GM11168 (cell line): ENCODE measurements around the gene GAGE10.
"Not testable (repeated sequence)": the region's sequence is repeated elsewhere in the genome, so short reads cannot be mapped to it uniquely, and the experiment has no call there.

Experiments
- in situ Hi-C: fragments of 300-500 bp; cut with MboI; formaldehyde crosslinking; loops from one replicate; pipeline ENCODE4 v1.12.0; 2022; ENCODE audit warnings: low sequenced_read_pairs; ENCODE audit not compliant: unreplicated experiment

Gene GAGE10

GRCh38 chrX:49312176-49312575 lies 8.7 kb downstream of the GAGE10 start:
- in situ Hi-C loops = no loop called here

GRCh38 chrX:49316085-49316484 lies 12.6 kb downstream of the GAGE10 start:
- in situ Hi-C loops = no loop called here

- in situ Hi-C loops = not testable (repeated sequence)
Observed at GRCh38 chrX:49321737-49322136, 18.3 kb downstream of the GAGE10 start, which contains the start of gene GAGE12J. Gene GAGE12J (plus strand): TSS chrX:49322037. CDS start chrX:49323194, 1,157 bp downstream.

GRCh38 chrX:49322266-49322665 lies 18.8 kb downstream of the GAGE10 start:
- in situ Hi-C loops = not testable (repeated sequence)

- in situ Hi-C loops = not testable (repeated sequence)
Observed at GRCh38 chrX:49323735-49324134, 20.3 kb downstream of the GAGE10 start.

GRCh38 chrX:49330421-49330820 lies 27.0 kb downstream of the GAGE10 start:
- in situ Hi-C loops = loop anchor here (25.0 kb wide), 1 partner anchor 332 kb away; no protein-coding TSS in a partner anchor

GRCh38 chrX:49331282-49331681 lies 27.8 kb downstream of the GAGE10 start, which contains the start of gene GAGE13:
Gene GAGE13 (plus strand): TSS chrX:49331582. CDS start chrX:49332738, 1,156 bp downstream.
- in situ Hi-C loops = loop anchor here (25.0 kb wide), 1 partner anchor 331 kb away; no protein-coding TSS in a partner anchor

GRCh38 chrX:49331841-49332240 lies 28.4 kb downstream of the GAGE10 start:
- in situ Hi-C loops = loop anchor here (25.0 kb wide), 1 partner anchor 330 kb away; no protein-coding TSS in a partner anchor

- in situ Hi-C loops = loop anchor here (25.0 kb wide), 1 partner anchor 321 kb away; no protein-coding TSS in a partner anchor
Observed at GRCh38 chrX:49341449-49341848, 38.0 kb downstream of the GAGE10 start.

- in situ Hi-C loops = loop anchor here (25.0 kb wide), 1 partner anchor 318 kb away; no protein-coding TSS in a partner anchor
Observed at GRCh38 chrX:49344496-49345175, 41.2 kb downstream of the GAGE10 start.

- in situ Hi-C loops = loop anchor here (25.0 kb wide), 1 partner anchor 317 kb away; no protein-coding TSS in a partner anchor
Observed at GRCh38 chrX:49345402-49345801, 42.0 kb downstream of the GAGE10 start.

GRCh38 chrX:49346150-49346549 lies 42.7 kb downstream of the GAGE10 start:
- in situ Hi-C loops = loop anchor here (25.0 kb wide), 1 partner anchor 316 kb away; no protein-coding TSS in a partner anchor
